ENCODE data around the gene EGFL7. TPM values are rescaled to one million over a fixed set of nuclear protein-coding genes. Genes with fewer than 3 reads are reported as not detected.
"Not testable (repeated sequence)": the region's sequence is repeated elsewhere in the genome, so short reads cannot be mapped to it uniquely, and the experiment has no call there.

Gene EGFL7
- total RNA-seq, 2 donors from 2014 or later = 49.3 to 118 TPM

DNA sequence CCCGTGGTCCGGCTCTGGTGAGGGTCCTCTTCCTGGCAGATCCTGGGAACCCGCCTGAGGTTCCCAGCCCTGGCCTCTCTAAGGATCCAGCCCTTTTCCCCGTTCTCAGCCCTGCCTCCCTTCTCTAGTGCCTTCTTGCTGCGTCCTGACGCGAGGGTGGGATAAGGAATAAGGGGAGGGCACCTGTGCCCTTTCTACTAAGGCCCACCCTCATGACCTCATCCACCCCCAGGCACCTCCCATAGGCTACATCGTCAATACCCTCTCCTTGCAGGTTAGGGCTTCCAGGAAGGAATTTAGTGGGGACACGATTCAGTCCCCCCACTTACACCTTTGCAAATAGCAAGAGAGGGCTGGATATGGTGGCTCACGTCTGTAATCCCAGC lies 38.9 kb downstream of the EGFL7 start:
- 56% methylated on average over 10 of the region's 10 CpGs for WGBS
- no peaks in the 10 kb centered on the region for H3K9me3 ChIP-seq
- H3K4me1 ChIP-seq (replicated peaks) = no peaks in the 10 kb centered on the region
- H3K27ac ChIP-seq = no peak overlapping the region
- intact Hi-C loops (cut with DNase I) = no loop called here
- H3K27me3 ChIP-seq (replicated peaks; ENCODE audit: insufficient read depth) = no peaks in the 10 kb centered on the region
- no peak for DNase-seq (ENCODE audit: low spot score)
- H3K4me3 ChIP-seq = no peak overlapping the region
- no peaks in the 10 kb centered on the region for H3K36me3 ChIP-seq
- TF ChIP-seq, protein P1, sequence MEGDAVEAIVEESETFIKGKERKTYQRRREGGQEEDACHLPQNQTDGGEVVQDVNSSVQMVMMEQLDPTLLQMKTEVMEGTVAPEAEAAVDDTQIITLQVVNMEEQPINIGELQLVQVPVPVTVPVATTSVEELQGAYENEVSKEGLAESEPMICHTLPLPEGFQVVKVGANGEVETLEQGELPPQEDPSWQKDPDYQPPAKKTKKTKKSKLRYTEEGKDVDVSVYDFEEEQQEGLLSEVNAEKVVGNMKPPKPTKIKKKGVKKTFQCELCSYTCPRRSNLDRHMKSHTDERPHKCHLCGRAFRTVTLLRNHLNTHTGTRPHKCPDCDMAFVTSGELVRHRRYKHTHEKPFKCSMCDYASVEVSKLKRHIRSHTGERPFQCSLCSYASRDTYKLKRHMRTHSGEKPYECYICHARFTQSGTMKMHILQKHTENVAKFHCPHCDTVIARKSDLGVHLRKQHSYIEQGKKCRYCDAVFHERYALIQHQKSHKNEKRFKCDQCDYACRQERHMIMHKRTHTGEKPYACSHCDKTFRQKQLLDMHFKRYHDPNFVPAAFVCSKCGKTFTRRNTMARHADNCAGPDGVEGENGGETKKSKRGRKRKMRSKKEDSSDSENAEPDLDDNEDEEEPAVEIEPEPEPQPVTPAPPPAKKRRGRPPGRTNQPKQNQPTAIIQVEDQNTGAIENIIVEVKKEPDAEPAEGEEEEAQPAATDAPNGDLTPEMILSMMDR (IDR thresholded peaks at IDR 0.05) = no peak
- TF ChIP-seq POLR2A (IDR thresholded peaks at IDR 0.05) (no peak), POLR2AphosphoS5 (IDR thresholded peaks at IDR 0.05) (no peak)

- Histone ChIP-seq H3K27ac (no peak overlapping the region), H3K27me3 (replicated peaks; ENCODE audit: insufficient read depth) (no peaks in the 10 kb centered on the region), H3K4me1 (replicated peaks) (no peaks in the 10 kb centered on the region), H3K4me3 (no peak overlapping the region), H3K36me3 (no peaks in the 10 kb centered on the region), H3K9me3 (no peaks in the 10 kb centered on the region)
- DNase-seq (ENCODE audit: low spot score) = no peak
- 82% methylated on average over 12 of the region's 12 CpGs for WGBS
- TF ChIP-seq, protein P1 (IDR thresholded peaks at IDR 0.05) = no peak
- TF ChIP-seq POLR2AphosphoS5 (IDR thresholded peaks at IDR 0.05) = no peak
- no peak for TF ChIP-seq POLR2A (IDR thresholded peaks at IDR 0.05)
- intact Hi-C loops (cut with DNase I) = no loop called here
These were observed 40.7 kb downstream of the EGFL7 start for GRCh38 chr9:136703276-136703860.

DNA sequence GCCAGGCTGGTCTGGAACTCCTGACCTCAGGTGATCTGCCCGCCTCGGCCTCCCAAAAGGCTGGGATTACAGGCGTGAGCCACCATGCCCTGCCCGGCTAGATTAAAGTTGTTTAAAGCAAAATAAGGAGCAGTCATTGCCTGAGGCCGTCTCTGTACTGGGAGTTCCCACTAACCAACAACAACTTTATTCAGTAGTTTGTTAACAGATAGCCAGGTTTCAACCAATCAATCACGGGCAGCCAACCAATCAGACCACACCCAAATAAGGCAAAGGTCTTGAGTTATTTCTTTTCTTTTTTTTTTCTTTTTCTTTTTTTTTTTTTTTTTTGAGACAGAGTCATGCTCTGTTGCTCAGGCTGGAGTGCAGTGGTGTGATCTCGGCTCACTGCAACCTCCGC lies 42.0 kb downstream of the EGFL7 start:
- H3K4me1 ChIP-seq (replicated peaks); H3K27ac ChIP-seq; H3K27me3 ChIP-seq (replicated peaks; ENCODE audit: insufficient read depth); H3K36me3 ChIP-seq; DNase-seq (ENCODE audit: low spot score); H3K4me3 ChIP-seq; intact Hi-C loops (cut with DNase I); H3K9me3 ChIP-seq: not testable (repeated sequence)
- WGBS = 91% methylated on average over 8 of the region's 8 CpGs

- Histone ChIP-seq H3K4me1 (replicated peaks) (no peaks in the 10 kb centered on the region), H3K9me3 (no peaks in the 10 kb centered on the region), H3K4me3 (no peak overlapping the region), H3K27me3 (replicated peaks; ENCODE audit: insufficient read depth) (no peaks in the 10 kb centered on the region), H3K36me3 (no peaks in the 10 kb centered on the region), H3K27ac (no peak overlapping the region)
- WGBS = 63% methylated on average over 7 of the region's 7 CpGs
- TF ChIP-seq, protein P1 (IDR thresholded peaks at IDR 0.05) = no peak
- TF ChIP-seq POLR2AphosphoS5 (IDR thresholded peaks at IDR 0.05) (no peak), POLR2A (IDR thresholded peaks at IDR 0.05) (no peak)
- DNase-seq (ENCODE audit: low spot score) = no peak
- intact Hi-C loops (cut with DNase I) = no loop called here
These were observed 42.8 kb downstream of the EGFL7 start for GRCh38 chr9:136705564-136705963.

DNA sequence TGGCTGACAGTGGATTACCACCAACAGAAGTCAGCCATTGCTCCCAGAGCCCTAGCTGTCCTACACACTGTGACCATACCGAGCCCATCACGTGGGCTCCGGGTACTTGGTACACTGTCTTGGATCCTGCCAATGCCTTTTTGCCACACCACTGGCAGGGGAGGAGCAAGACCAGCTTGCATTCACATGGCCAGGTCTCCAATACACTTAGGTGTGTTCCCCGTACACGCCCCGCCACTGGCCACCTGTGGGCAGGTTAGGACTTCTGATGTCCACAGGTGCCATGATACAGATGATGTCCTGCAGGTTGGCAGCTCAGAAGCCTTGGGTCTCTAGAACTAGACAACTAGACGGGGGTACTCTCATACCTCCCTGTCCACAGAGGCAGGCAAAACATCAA lies 44.3 kb downstream of the EGFL7 start:
- Histone ChIP-seq H3K36me3 (no peaks in the 10 kb centered on the region), H3K4me3 (no peak overlapping the region), H3K4me1 (replicated peaks) (peaks cover 4% of the 10 kb centered on the region), H3K27ac (no peak overlapping the region), H3K9me3 (no peaks in the 10 kb centered on the region), H3K27me3 (replicated peaks; ENCODE audit: insufficient read depth) (no peaks in the 10 kb centered on the region)
- WGBS = 92% methylated on average over 7 of the region's 7 CpGs
- no peak for TF ChIP-seq POLR2A (IDR thresholded peaks at IDR 0.05)
- TF ChIP-seq POLR2AphosphoS5 (IDR thresholded peaks at IDR 0.05) = no peak
- TF ChIP-seq, protein P1 (IDR thresholded peaks at IDR 0.05) = no peak
- no peak for DNase-seq (ENCODE audit: low spot score)
- intact Hi-C loops (cut with DNase I) = no loop called here

Data from prostate gland (tissue), 2 donors.